ENCODE results near the gene ISX. TPM values are rescaled to one million over a fixed set of nuclear protein-coding genes. Genes with fewer than 3 reads are reported as not detected.

The ISX gene
- total and polyA plus RNA-seq, 2 donors (not counting 1 experiment from before 2014, with no cell fraction given) = not detected

GRCh38 chr22:35039625-35040024 lies 26.3 kb upstream of the ISX start:
- Mint-ChIP-seq H3K27ac (no peak overlapping the region), H3K4me1 (no peaks in the 10 kb centered on the region), H3K27me3 (peaks cover 19% of the 10 kb centered on the region), H3K4me3 (no peak overlapping the region), H3K9me3 (ENCODE audit: insufficient read depth) (no peaks in the 10 kb centered on the region)
- no peak overlapping the region for H3K9ac ChIP-seq (ENCODE audit: low read length)
- no peak for ATAC-seq (ENCODE audit: low read depth)
- H3K27me3 ChIP-seq (replicated peaks in 1 of 4; ENCODE audit: control extremely low read depth in 1 of 4, control insufficient read depth in 3 of 4, insufficient read depth in 4 of 4, low read length in 3 of 4) = no peaks in the 10 kb centered on the region
- H3K36me3 ChIP-seq (replicated peaks in 1 of 2; ENCODE audit: control extremely low read depth in 1 of 2, control insufficient read depth in 1 of 2, extremely low read depth in 1 of 2, insufficient read depth in 2 of 2, low read length in 1 of 2) = no peaks in the 10 kb centered on the region
- H3K4me1 ChIP-seq (ENCODE audit: control insufficient read depth in 2 of 2, insufficient read depth in 2 of 2, low read length in 2 of 2) = no peaks in the 10 kb centered on the region
- WGBS (ENCODE audit: insufficient coverage) = 79% methylated on average over 7 of the region's 10 CpGs
- intact Hi-C loops (cut with micrococcal nuclease) = no loop called here
- no peak overlapping the region for H3K4me2 ChIP-seq (replicated peaks; ENCODE audit: low read depth, low read length, poor library complexity, severe bottlenecking)
- no peak for DNase-seq
- ChIA-PET POLR2A (no interaction called here), CTCF (no interaction called here)
- no peaks in the 10 kb centered on the region for H3K9me3 ChIP-seq (ENCODE audit: control extremely low read depth in 1 of 3, control insufficient read depth in 2 of 3, insufficient read depth in 1 of 3, low read length in 2 of 3)
- no peaks in the 10 kb centered on the region for H3K79me2 ChIP-seq (ENCODE audit: control insufficient read depth, insufficient read depth, low read length)
- H4K20me1 ChIP-seq (ENCODE audit: control insufficient read depth, insufficient read depth, low read length, poor library complexity, severe bottlenecking) = no peaks in the 10 kb centered on the region
- H3K4me3 ChIP-seq (ENCODE audit: control extremely low read depth in 1 of 5, extremely low read depth in 1 of 5, insufficient read depth in 1 of 5, low read depth in 2 of 5, low read length in 4 of 5) = no peak overlapping the region
- H3K27ac ChIP-seq (ENCODE audit: low read length in 2 of 2) = no peak overlapping the region
- no peak overlapping the region for H2AFZ ChIP-seq (ENCODE audit: insufficient read depth, low read depth, low read length, poor library complexity, severe bottlenecking)
- no peak for TF ChIP-seq EZH2 (IDR thresholded peaks at IDR 0.05; ENCODE audit: borderline replicate concordance, insufficient read depth, low read depth, low read length, poor library complexity, severe bottlenecking)
- no peak for TF ChIP-seq CTCF (IDR thresholded peaks at IDR 0.05)

GRCh38 chr22:35043252-35043933 lies 22.6 kb upstream of the ISX start:
- H4K20me1 ChIP-seq (ENCODE audit: control insufficient read depth, insufficient read depth, low read length, poor library complexity, severe bottlenecking) = no peaks in the 10 kb centered on the region
- TF ChIP-seq CTCF (IDR thresholded peaks at IDR 0.05) (no peak), EZH2 (IDR thresholded peaks at IDR 0.05; ENCODE audit: borderline replicate concordance, insufficient read depth, low read depth, low read length, poor library complexity, severe bottlenecking) (no peak)
- intact Hi-C loops (cut with micrococcal nuclease) = no loop called here
- DNase-seq (no peak), ATAC-seq (ENCODE audit: low read depth) (no peak)
- no peaks in the 10 kb centered on the region for H3K79me2 ChIP-seq (ENCODE audit: control insufficient read depth, insufficient read depth, low read length)
- H3K4me2 ChIP-seq (replicated peaks; ENCODE audit: low read depth, low read length, poor library complexity, severe bottlenecking) = no peak overlapping the region
- peaks cover 39% of the 10 kb centered on the region for H3K27me3 Mint-ChIP-seq
- H3K9ac ChIP-seq (ENCODE audit: low read length) = no peak overlapping the region
- H3K9me3 Mint-ChIP-seq (ENCODE audit: insufficient read depth) = no peaks in the 10 kb centered on the region
- H3K9me3 ChIP-seq (ENCODE audit: control extremely low read depth in 1 of 3, control insufficient read depth in 2 of 3, insufficient read depth in 1 of 3, low read length in 2 of 3) = peaks cover 0 to 6% (median 0%) of the 10 kb centered on the region in 3 donors
- no peak overlapping the region for H3K27ac Mint-ChIP-seq
- no peak overlapping the region for H3K27ac ChIP-seq (ENCODE audit: low read length in 2 of 2)
- H3K36me3 ChIP-seq (replicated peaks in 1 of 2; ENCODE audit: control extremely low read depth in 1 of 2, control insufficient read depth in 1 of 2, extremely low read depth in 1 of 2, insufficient read depth in 2 of 2, low read length in 1 of 2) = no peaks in the 10 kb centered on the region
- no peak overlapping the region for H3K4me3 ChIP-seq (ENCODE audit: control extremely low read depth in 1 of 5, extremely low read depth in 1 of 5, insufficient read depth in 1 of 5, low read depth in 2 of 5, low read length in 4 of 5)
- ChIA-PET CTCF (interaction anchor here (0.8 kb wide), 1 partner anchor 113 kb away, joined by 3 read pairs; no protein-coding TSS in a partner anchor), POLR2A (no interaction called here)
- H3K4me1 Mint-ChIP-seq = no peaks in the 10 kb centered on the region
- peaks cover 0 to 4% (median 0%) of the 10 kb centered on the region in 4 experiments for H3K27me3 ChIP-seq (replicated peaks in 1 of 4; ENCODE audit: control extremely low read depth in 1 of 4, control insufficient read depth in 3 of 4, insufficient read depth in 4 of 4, low read length in 3 of 4)
- no peaks in the 10 kb centered on the region for H3K4me1 ChIP-seq (ENCODE audit: control insufficient read depth in 2 of 2, insufficient read depth in 2 of 2, low read length in 2 of 2)
- H3K4me3 Mint-ChIP-seq = no peak overlapping the region
- 69% methylated on average over 5 of the region's 6 CpGs for WGBS (ENCODE audit: insufficient coverage)
- no peak overlapping the region for H2AFZ ChIP-seq (ENCODE audit: insufficient read depth, low read depth, low read length, poor library complexity, severe bottlenecking)
